Endothelial cell (in vitro differentiated cells): ENCODE measurements around the gene SOX15. TPM values are rescaled to one million over a fixed set of nuclear protein-coding genes. Genes with fewer than 3 reads are reported as not detected.

Source experiments
- DNase-seq: peaks from one replicate; pipeline ENCODE4 v3.0.0; 2021; ENCODE audit warnings: low spot score
- H3K27ac Mint-ChIP-seq: one replicate; pipeline ENCODE4 v1.8.0; 2021; ENCODE audit warnings: mixed read lengths, inconsistent platforms; ENCODE audit not compliant: unreplicated experiment
- H3K27me3 Mint-ChIP-seq: one replicate; pipeline ENCODE4 v1.8.0; 2021; ENCODE audit warnings: mild to moderate bottlenecking, moderate library complexity, mixed read lengths, inconsistent platforms; ENCODE audit not compliant: unreplicated experiment
- H3K36me3 Mint-ChIP-seq: one replicate; pipeline ENCODE4 v1.8.0; 2021; ENCODE audit warnings: mild to moderate bottlenecking, low read depth, mixed read lengths, inconsistent platforms; ENCODE audit not compliant: unreplicated experiment
- H3K4me1 Mint-ChIP-seq: one replicate; pipeline ENCODE4 v1.8.0; 2021; ENCODE audit warnings: mild to moderate bottlenecking, mixed read lengths, inconsistent platforms; ENCODE audit not compliant: unreplicated experiment
- H3K4me3 Mint-ChIP-seq: one replicate; pipeline ENCODE4 v1.8.0; 2021; ENCODE audit warnings: mild to moderate bottlenecking, mixed read lengths, inconsistent platforms; ENCODE audit not compliant: unreplicated experiment
- H3K9me3 Mint-ChIP-seq: one replicate; pipeline ENCODE4 v1.8.0; 2021; ENCODE audit warnings: mixed read lengths, inconsistent platforms; ENCODE audit not compliant: unreplicated experiment
- total RNA-seq: library from RNA; stranded (reverse); fragmentation: NEBNext Ultra II Directional; extraction: Animal tissue kit (Norgen Biotek cat#: 25700); gene quantifications from one replicate; pipeline ENCODE4 v1.2.1, GENCODE V29; 2021; ENCODE audit not compliant: unreplicated experiment
- TF ChIP-seq, protein P1 (sequence below): fragments of 200-600 bp; sonication (generic); IDR thresholded peaks from one replicate; pipeline ENCODE4 v1.5.0; 2021; ENCODE audit warnings: antibody characterized with exemption; ENCODE audit not compliant: unreplicated experiment

Gene SOX15
- total RNA-seq, 1 donor from 2014 or later = 1.3 TPM

DNA sequence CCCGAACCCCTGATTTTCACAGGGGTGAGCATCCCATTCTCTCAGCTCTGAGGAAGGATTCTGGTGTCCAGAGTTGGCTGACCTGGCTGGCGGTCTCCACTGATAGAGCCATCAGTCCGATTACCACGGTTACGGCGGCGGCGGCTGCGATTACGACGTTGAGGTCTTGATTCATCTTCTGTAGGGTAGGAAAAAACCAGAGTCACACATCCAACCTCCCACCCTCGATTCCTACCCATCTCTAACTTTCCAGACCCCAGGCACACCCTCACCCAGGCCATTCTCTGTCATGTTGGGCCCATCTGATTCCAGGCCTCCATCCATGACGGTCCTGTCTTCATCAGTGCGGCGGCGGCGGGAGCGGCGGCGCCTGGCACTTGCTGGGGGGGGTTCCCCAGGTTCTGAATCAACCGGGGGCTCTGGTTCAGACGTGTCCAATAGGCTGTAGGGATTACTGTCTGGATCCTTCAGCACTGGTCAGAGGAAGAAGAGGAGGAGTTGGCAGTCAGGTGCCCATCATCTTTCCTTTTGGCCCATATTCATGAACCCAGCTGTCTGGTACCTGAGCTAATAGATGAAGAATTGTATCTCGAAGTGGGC lies 2.6 kb upstream of the SOX15 start:
- Mint-ChIP-seq H3K9me3 (no peaks in the 10 kb centered on the region), H3K4me1 (no peaks in the 10 kb centered on the region), H3K4me3 (no peak overlapping the region), H3K27me3 (peaks cover 6% of the 10 kb centered on the region), H3K27ac (no peak overlapping the region), H3K36me3 (peaks cover 44% of the 10 kb centered on the region)
- TF ChIP-seq, protein P1, sequence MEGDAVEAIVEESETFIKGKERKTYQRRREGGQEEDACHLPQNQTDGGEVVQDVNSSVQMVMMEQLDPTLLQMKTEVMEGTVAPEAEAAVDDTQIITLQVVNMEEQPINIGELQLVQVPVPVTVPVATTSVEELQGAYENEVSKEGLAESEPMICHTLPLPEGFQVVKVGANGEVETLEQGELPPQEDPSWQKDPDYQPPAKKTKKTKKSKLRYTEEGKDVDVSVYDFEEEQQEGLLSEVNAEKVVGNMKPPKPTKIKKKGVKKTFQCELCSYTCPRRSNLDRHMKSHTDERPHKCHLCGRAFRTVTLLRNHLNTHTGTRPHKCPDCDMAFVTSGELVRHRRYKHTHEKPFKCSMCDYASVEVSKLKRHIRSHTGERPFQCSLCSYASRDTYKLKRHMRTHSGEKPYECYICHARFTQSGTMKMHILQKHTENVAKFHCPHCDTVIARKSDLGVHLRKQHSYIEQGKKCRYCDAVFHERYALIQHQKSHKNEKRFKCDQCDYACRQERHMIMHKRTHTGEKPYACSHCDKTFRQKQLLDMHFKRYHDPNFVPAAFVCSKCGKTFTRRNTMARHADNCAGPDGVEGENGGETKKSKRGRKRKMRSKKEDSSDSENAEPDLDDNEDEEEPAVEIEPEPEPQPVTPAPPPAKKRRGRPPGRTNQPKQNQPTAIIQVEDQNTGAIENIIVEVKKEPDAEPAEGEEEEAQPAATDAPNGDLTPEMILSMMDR = no peak
- no peak for DNase-seq

DNA sequence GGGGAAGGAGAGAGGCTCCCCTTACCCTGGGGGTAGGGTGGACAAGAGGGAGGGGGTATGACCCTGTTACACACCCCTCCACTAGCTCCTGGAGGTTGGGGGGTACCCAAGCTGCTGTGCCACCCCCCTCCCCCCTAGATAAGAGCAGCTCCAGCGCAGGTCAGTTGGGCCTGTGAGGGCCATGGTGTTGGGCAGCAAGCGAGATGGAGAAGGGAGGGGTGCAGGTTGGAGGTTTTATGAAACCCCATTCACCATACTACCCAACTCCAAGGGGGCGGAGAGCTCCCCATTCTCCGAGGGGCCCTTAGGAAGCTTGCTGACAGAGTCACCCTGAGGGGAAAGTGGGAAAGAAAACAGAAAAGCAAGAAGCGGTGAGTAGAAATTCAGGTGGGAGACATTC lies 1.7 kb upstream of the SOX15 start:
- Mint-ChIP-seq H3K4me3 (no peak overlapping the region), H3K27ac (peak overlapping the region; percentile 77), H3K27me3 (peaks cover 6% of the 10 kb centered on the region), H3K9me3 (no peaks in the 10 kb centered on the region), H3K36me3 (peaks cover 40% of the 10 kb centered on the region), H3K4me1 (no peaks in the 10 kb centered on the region)
- no peak for DNase-seq
- TF ChIP-seq, protein P1 = no peak

DNA sequence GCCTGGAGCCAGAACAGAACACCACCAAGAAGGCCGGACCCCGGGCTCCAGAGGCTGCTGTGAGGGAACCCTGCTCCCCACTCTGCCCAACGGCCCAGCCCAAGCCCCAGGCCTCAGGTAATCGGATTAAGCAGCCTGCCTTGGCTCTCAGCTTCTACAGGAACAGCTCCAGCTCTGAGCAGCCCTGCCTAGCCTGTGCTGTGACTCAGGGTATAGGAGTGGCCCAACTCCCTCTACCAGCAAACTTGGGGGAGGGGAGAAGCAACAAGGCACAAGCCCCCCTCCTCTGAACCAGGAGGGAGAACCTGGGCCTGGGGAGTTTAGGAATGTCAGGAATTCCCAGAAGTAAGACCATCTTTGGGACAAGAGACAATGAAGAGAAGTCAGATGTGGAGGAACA lies 849 bp upstream of the SOX15 start:
- TF ChIP-seq, protein P1 = no peak
- H3K36me3 Mint-ChIP-seq = peaks cover 38% of the 10 kb centered on the region
- peaks cover 6% of the 10 kb centered on the region for H3K27me3 Mint-ChIP-seq
- peak overlapping the region; percentile 52 for H3K27ac Mint-ChIP-seq
- H3K4me1 Mint-ChIP-seq = no peaks in the 10 kb centered on the region
- no peak for DNase-seq
- no peaks in the 10 kb centered on the region for H3K9me3 Mint-ChIP-seq
- H3K4me3 Mint-ChIP-seq = peak overlapping the region; percentile 82

DNA sequence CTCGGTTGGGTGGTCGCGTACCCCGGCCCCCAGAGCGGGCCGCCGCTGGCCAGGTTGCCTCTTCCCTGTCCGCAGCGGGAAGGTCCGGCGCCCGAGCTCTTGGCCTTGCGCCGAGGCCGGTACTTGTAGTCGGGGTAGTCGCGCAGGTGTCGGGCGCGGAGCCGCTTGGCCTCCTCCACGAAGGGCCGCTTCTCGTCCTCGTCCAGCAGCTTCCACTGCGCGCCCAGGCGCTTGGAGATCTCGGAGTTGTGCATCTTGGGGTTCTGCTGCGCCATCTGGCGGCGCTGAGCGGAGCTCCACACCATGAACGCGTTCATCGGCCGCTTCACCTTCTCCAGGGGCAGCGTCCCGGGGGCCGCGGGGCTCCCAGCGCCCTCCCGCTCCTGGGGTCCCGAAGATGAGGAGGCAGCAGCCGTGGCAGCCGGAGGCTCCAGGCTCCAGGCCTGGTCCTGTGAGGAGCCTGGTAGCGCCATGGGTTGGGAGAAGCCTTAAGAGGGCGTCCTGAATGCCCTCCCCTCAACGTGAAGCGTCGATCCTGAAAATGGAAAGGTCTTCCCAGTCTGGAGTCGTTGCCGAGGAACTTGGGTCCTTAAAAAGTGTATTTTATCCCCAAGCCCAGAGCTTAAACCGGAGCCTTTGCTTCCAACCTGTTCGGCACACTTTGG lies 558 bp downstream of the SOX15 start:
- DNase-seq = peak; percentile 82
- no peaks in the 10 kb centered on the region for H3K9me3 Mint-ChIP-seq
- H3K27me3 Mint-ChIP-seq = peaks cover 7% of the 10 kb centered on the region
- no peak overlapping the region for H3K4me3 Mint-ChIP-seq
- peaks cover 6% of the 10 kb centered on the region for H3K4me1 Mint-ChIP-seq
- H3K36me3 Mint-ChIP-seq = peaks cover 34% of the 10 kb centered on the region
- TF ChIP-seq, protein P1 = peak; percentile 80
- H3K27ac Mint-ChIP-seq = no peak overlapping the region

DNA sequence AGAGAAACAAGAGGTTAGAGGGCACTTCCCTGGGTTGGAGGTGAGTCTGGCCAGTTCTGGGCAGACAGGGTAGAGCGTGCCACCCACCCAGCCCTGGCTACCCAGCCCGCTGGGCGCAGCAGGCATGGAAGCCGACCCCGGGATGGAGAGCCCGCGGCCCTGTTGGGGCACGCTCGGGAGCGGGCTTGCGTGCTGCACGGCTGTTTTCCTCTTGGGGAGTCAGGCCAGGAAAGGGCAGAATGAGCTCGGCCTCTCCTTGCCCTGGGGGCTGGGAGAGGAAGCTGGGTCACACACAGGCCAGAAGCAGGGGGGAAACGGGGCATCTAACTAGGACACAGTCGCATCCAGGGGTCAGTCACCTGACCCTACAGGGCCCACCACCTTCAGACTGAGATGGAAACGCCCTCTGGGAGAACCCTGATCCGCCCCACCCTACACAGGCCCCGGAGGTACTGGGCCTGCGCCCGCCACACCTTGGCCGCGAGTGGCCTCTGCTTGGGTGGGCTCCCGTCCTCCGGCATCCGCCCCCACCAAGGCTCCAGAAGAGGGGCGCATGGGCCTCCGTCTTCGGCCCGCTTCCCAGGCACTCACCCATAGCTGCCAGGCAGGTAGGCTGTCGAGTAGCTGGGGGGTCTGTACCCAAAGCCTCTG lies 1.2 kb downstream of the SOX15 start:
- Mint-ChIP-seq H3K9me3 (no peaks in the 10 kb centered on the region), H3K36me3 (peaks cover 34% of the 10 kb centered on the region), H3K27ac (no peak overlapping the region), H3K4me1 (peaks cover 11% of the 10 kb centered on the region), H3K27me3 (peaks cover 13% of the 10 kb centered on the region), H3K4me3 (no peak overlapping the region)
- TF ChIP-seq, protein P1 = no peak
- DNase-seq = no peak
